Lower leg skin (tissue), 3 donors: ENCODE results near the gene EXOC7.

Source experiments
- CTCF ChIP-seq, 3 donors: fragments of 450-650 bp; IDR thresholded peaks; one replicate each; pipeline ENCODE4 v1.5.1; 2016; ENCODE audit warnings: antibody characterized with exemption in 3 of 3, mild to moderate bottlenecking in 3 of 3, moderate library complexity in 2 of 3
- POLR2A ChIP-seq, 2 donors: fragments of 450-650 bp; IDR thresholded peaks; one replicate each; pipeline ENCODE4 v1.6.1; 2016 to 2017; ENCODE audit warnings: antibody characterized with exemption in 2 of 2, mild to moderate bottlenecking in 1 of 2, moderate library complexity in 1 of 2

DNA sequence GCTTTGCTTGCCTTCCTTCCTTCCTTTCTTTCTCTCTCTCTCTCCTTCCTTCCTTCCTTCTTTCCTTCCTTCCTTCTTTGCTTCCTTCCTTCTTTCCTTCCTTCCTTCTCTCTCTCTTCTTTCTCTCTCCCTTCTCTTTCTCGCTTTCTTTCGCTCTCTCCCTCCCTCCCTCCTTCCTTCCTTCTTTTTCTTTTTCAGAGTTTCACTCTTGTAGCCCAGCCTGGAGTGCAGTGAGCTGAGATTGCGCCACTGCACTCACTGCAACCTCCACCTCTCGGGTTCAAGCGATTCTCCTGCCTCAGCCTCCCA, 19.6 kb upstream of the EXOC7 start:
- TF ChIP-seq CTCF (IDR thresholded peaks at IDR 0.05) (no peak), POLR2A (IDR thresholded peaks at IDR 0.05) (no peak)
